Kidney (tissue), 14 donors: Measurements from ENCODE around the gene CDC42. TPM values are rescaled to one million over a fixed set of nuclear protein-coding genes. Genes with fewer than 3 reads are reported as not detected.

ENCODE experiments used
- DNase-seq, 5 donors: peaks; one replicate each; pipeline ENCODE4 v3.0.0-alpha.2; 2013 to 2020
- FAIRE-seq: peaks from 2 replicates; lab custom pipeline; 2012; peaks lifted over from hg19 to GRCh38; lab: Jason Lieb, UNC
- H3K27ac ChIP-seq, 2 donors: one replicate each; pipeline ENCODE4 v1.7.0; 2013; ENCODE audit warnings: low read depth in 2 of 2, low read length in 2 of 2, inconsistent platforms in 1 of 2
- H3K27me3 ChIP-seq: one replicate; pipeline ENCODE4 v1.7.1; 2013; ENCODE audit warnings: low read length, inconsistent platforms; ENCODE audit not compliant: control insufficient read depth, insufficient read depth
- H3K36me3 ChIP-seq, 3 donors: one replicate each; pipeline versions ENCODE4 v1.7.0 to v1.7.1; 2013; ENCODE audit warnings: low read length in 3 of 3, control low read depth in 1 of 3, inconsistent platforms in 1 of 3; ENCODE audit not compliant: insufficient read depth in 3 of 3, control insufficient read depth in 2 of 3
- H3K4me1 ChIP-seq, 3 donors: one replicate each; pipeline versions ENCODE4 v1.7.0 to v1.7.1; 2013; ENCODE audit warnings: low read length in 3 of 3, inconsistent platforms in 1 of 3, low read depth in 1 of 3; ENCODE audit not compliant: control insufficient read depth in 2 of 3, insufficient read depth in 2 of 3
- H3K4me3 ChIP-seq, 3 donors: one replicate each; pipeline versions ENCODE4 v1.7.0 to v1.8.1; 2013; ENCODE audit warnings: low read length in 3 of 3, control low read depth in 1 of 3, inconsistent platforms in 1 of 3
- H3K9ac ChIP-seq, 3 donors: one replicate each; pipeline versions ENCODE4 v1.7.0 to v1.7.1; 2013; ENCODE audit warnings: low read length in 3 of 3, control low read depth in 1 of 3, inconsistent platforms in 1 of 3
- H3K9me3 ChIP-seq, 3 donors: one replicate each; pipeline versions ENCODE4 v1.7.0 to v1.7.1; 2013; ENCODE audit warnings: low read length in 3 of 3, control low read depth in 1 of 3, inconsistent platforms in 1 of 3; ENCODE audit not compliant: control insufficient read depth in 2 of 3, insufficient read depth in 1 of 3
- intact Hi-C: fragments of 100-400 bp; cut with DNase I; formaldehyde crosslinking; loops from one replicate; pipeline ENCODE4 v1.11.1; 2022
- polyA plus RNA-seq: library from polyadenylated mRNA; stranded (reverse); fragments of 350-450 nt; fragmentation: Illumina TruSeq; extraction: RNeasy Lipid Tissue Mini Kit (QIAGEN cat#74804); gene quantifications from one replicate; pipeline ENCODE4 v1.2.3, GENCODE V29; 2014; ENCODE audit warnings: low read depth, low replicate concordance; ENCODE audit not compliant: insufficient read depth
- total RNA-seq: library from RNA; stranded (reverse); fragmentation: NEBNext Ultra II Directional; extraction: Animal tissue kit (Norgen Biotek cat#: 25700); gene quantifications from one replicate; pipeline ENCODE4 v1.2.1, GENCODE V29; 2021
- TF ChIP-seq, protein P1 (sequence below): IDR thresholded peaks from 3 replicates; pipeline ENCODE4 v1.5.1; 2012; ENCODE audit warnings: mild to moderate bottlenecking, moderate library complexity, borderline replicate concordance; ENCODE audit not compliant: insufficient read depth; ENCODE audit errors: extremely low read depth
- donor health status: control.
- donor health status: control.
- donor health status: control.
- donor health status: control.
- donor health status: control.
- donor health status: DM: yes; HTN: yes; CAD: no.
- donor health status: Normal renal cell carcinoma (clear cell type).

Gene CDC42
- total and polyA plus RNA-seq, 2 donors from 2014 or later = 207 to 248 TPM

DNA sequence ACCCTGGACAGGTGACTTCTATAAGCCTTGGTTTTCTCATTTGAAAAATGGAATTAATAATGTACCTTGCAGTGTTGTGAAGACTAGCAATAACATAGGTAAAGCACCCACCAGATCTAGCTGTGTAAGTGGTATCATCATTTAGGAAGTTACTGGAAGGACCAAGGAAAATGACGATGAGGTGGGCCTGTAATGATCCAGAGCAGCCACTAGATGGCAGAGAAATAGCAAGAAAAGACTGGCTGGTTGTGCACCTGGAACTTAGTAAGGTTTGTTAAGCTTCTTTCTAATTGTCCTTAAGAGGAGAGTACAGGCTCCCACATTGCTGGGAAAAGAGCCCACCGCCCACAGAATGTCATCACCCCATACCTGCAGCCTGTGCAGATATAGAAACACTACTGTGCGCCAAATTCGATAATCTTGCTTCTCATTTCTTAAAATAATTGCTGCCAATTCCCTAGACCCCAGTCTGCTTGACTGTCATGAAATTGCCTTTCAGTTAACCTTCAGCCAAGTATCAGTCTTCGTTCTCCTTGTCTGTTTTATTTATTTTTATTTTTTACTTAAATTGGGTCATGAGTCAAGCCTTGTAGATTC, 53.2 kb downstream of the CDC42 start:
- intact Hi-C loops = no loop called here
- H3K36me3 ChIP-seq = peaks cover 0 to 6% (median 0%) of the 10 kb centered on the region in 3 donors

DNA sequence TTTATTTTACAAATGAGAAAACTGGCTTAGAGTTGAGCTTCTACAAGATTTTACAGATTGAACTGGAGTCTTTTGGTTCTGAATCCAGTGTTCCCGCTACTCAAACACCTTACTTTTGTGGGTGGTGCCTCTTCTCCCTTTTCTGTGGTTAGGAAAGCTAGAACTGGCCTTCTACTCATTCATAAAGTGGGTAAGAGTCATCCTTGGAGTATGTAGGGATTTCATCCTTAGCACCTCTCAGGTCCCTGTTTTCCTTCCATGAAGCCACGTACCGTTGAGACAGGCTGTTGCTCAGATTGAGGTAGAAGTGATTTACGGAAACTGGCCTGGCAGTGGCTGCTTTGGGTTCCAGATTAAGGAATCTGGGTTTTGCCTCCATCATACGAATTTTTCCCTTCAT, 54.6 kb downstream of the CDC42 start:
- no peaks in the 10 kb centered on the region for H3K9me3 ChIP-seq
- peaks cover 0 to 8% (median 4%) of the 10 kb centered on the region in 3 donors for H3K4me1 ChIP-seq
- TF ChIP-seq, protein P1, sequence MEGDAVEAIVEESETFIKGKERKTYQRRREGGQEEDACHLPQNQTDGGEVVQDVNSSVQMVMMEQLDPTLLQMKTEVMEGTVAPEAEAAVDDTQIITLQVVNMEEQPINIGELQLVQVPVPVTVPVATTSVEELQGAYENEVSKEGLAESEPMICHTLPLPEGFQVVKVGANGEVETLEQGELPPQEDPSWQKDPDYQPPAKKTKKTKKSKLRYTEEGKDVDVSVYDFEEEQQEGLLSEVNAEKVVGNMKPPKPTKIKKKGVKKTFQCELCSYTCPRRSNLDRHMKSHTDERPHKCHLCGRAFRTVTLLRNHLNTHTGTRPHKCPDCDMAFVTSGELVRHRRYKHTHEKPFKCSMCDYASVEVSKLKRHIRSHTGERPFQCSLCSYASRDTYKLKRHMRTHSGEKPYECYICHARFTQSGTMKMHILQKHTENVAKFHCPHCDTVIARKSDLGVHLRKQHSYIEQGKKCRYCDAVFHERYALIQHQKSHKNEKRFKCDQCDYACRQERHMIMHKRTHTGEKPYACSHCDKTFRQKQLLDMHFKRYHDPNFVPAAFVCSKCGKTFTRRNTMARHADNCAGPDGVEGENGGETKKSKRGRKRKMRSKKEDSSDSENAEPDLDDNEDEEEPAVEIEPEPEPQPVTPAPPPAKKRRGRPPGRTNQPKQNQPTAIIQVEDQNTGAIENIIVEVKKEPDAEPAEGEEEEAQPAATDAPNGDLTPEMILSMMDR = no peak
- DNase-seq (no peak), FAIRE-seq (no peak)
- H3K9ac ChIP-seq = no peak overlapping the region
- H3K4me3 ChIP-seq = no peak overlapping the region
- no peak overlapping the region for H3K27ac ChIP-seq
- intact Hi-C loops = no loop called here
- peaks cover 0 to 7% (median 0%) of the 10 kb centered on the region in 3 donors for H3K36me3 ChIP-seq
- H3K27me3 ChIP-seq = no peaks in the 10 kb centered on the region

More for the DNA sequence above, 53.2 kb downstream of the CDC42 start:
- Histone ChIP-seq H3K4me3 (no peak overlapping the region), H3K27ac (no peak overlapping the region), H3K9ac (no peak overlapping the region), H3K4me1 (peaks cover 0 to 4% (median 3%) of the 10 kb centered on the region in 3 donors), H3K9me3 (no peaks in the 10 kb centered on the region), H3K27me3 (no peaks in the 10 kb centered on the region)
- TF ChIP-seq, protein P1 = peak; percentile 76
- FAIRE-seq (no peak), DNase-seq (peak in 3 of 5 donors; percentile 54 to 78 (median 76))

DNA sequence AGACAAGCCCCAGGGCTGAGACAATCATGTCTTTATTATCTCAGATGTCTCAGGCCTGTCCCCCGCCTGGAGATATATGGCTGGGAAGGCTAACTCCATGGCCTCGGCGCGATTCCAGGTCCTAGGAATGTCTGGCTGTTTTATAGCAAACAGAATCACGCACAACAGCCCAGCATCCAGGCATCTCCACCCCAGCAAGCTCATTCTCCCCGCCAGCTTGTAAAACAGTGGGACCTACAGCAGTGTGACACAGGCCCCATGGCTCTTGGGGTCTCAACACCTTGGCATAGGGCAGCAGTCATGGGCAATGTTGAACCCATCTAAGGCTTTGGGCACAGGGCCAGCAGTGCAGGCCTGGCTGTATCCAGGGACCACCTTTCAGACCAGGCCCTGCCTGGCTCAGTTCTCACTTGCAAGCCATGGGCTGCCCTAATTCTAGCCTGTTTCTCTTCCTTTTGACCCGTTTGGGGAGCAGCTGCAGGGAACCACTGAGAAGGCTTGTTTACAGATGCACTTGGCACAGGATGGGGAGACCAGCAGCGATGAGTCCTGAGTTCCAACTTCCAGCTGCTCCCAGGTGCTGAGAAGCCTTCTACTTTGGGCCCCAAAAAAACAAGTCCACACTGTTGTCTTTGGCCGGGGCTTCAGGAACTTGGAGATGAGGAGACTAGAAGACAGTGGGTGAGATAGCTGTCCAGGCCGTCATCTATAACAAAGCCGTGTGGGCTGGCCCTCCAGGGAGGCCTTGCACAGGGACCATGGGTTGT, 56.0 kb downstream of the CDC42 start:
- H3K9me3 ChIP-seq = no peaks in the 10 kb centered on the region
- no peak overlapping the region for H3K9ac ChIP-seq
- FAIRE-seq = no peak
- peak in 4 of 5 donors; percentile 64 to 90 (median 80) for DNase-seq
- H3K4me1 ChIP-seq = peaks cover 0 to 8% (median 4%) of the 10 kb centered on the region in 3 donors
- H3K27me3 ChIP-seq = no peaks in the 10 kb centered on the region
- no peak overlapping the region for H3K4me3 ChIP-seq
- intact Hi-C loops = no loop called here
- no peak overlapping the region for H3K27ac ChIP-seq
- peaks cover 0 to 13% (median 0%) of the 10 kb centered on the region in 3 donors for H3K36me3 ChIP-seq
- TF ChIP-seq, protein P1 = no peak
